ENCODE data around the gene TPRG1. TPM values are rescaled to one million over a fixed set of nuclear protein-coding genes. Genes with fewer than 3 reads are reported as not detected.

The TPRG1 gene
- total and polyA plus RNA-seq, 2 of the 8 experiments (the other 6 are each of a cell fraction or from before 2014, with no cell fraction given): 0.37 to 0.47 TPM

- TF ChIP-seq CHD7 (IDR thresholded peaks at IDR 0.05; ENCODE audit: insufficient replicate concordance, low read length): no peak
- no peak for TF ChIP-seq MAFK (IDR thresholded peaks at IDR 0.05; ENCODE audit: low read depth, low read length)
- no peak for TF ChIP-seq ATF2 (IDR thresholded peaks at IDR 0.05; ENCODE audit: low read length)
- TF ChIP-seq NANOG (IDR thresholded peaks at IDR 0.05; ENCODE audit: insufficient read depth, low read depth, low read length, poor library complexity, severe bottlenecking): no peak
Observed at GRCh38 chr3:189168711-189169110, 3.1 kb upstream of the TPRG1 start (continued).

All from H1 (cell line).